B cell (primary cell): ENCODE data around the gene CCDC170. TPM values are rescaled to one million over a fixed set of nuclear protein-coding genes. Genes with fewer than 3 reads are reported as not detected.

Experiments used
- ATAC-seq: fragments of 200-7000 bp; cut with Tn5 transposase; one replicate; pipeline ENCODE4 v1.10.0; 2021; ENCODE audit warnings: low read depth, mild to moderate bottlenecking, moderate number of reproducible peaks, moderate library complexity
- CTCF ChIA-PET: fragments of 350-600 bp; sonication (Branson Sonifier 250); formaldehyde crosslinking; loops from one replicate; lab custom pipeline; 2021; ENCODE audit warnings: antibody characterized with exemption, inconsistent platforms; lab: Charles Lee
- POLR2A ChIA-PET: fragments of 350-600 bp; sonication (Branson Sonifier 250); formaldehyde crosslinking; loops from one replicate; lab custom pipeline; 2021; ENCODE audit warnings: antibody characterized with exemption; lab: Charles Lee
- DNase-seq: peaks from one replicate; pipeline ENCODE4 v3.0.0; 2013
- H2AFZ ChIP-seq: 2 replicates; pipeline ENCODE4 v1.6.1; 2012; ENCODE audit warnings: mild to moderate bottlenecking, low read depth, low read length; ENCODE audit not compliant: insufficient read depth, poor library complexity, severe bottlenecking
- H3K27ac ChIP-seq, 2 donors: 1 replicate in 1 of 2; 2 replicates in 1 of 2; pipeline ENCODE4 v1.5.1; 2012 to 2013; ENCODE audit warnings: low read length in 2 of 2, mild to moderate bottlenecking in 2 of 2, moderate library complexity in 1 of 2
- H3K27me3 ChIP-seq, 4 experiments: fragments of 200-600 bp in 1 of 4; sonication (generic) in 1 of 4; replicated peaks in 1 of 4; 1 replicate in 2 of 4; 2 replicates in 2 of 4; pipeline versions ENCODE4 v1.6.1 to v1.7.0; 2013 to 2016; ENCODE audit warnings: low read length in 3 of 4, mild to moderate bottlenecking in 2 of 4, mixed read lengths in 1 of 4, moderate library complexity in 1 of 4; ENCODE audit not compliant: insufficient read depth in 4 of 4, control insufficient read depth in 3 of 4; ENCODE audit errors: control extremely low read depth in 1 of 4
- H3K36me3 ChIP-seq, 2 experiments: replicated peaks in 1 of 2; 1 replicate in 1 of 2; 2 replicates in 1 of 2; pipeline versions ENCODE4 v1.6.1 to v1.7.1; 2013; ENCODE audit warnings: low read length in 1 of 2; ENCODE audit not compliant: insufficient read depth in 2 of 2, control insufficient read depth in 1 of 2; ENCODE audit errors: control extremely low read depth in 1 of 2, extremely low read depth in 1 of 2
- H3K4me1 ChIP-seq, 2 donors: fragments of 200-600 bp in 1 of 2; sonication (generic) in 1 of 2; 1 replicate in 1 of 2; 2 replicates in 1 of 2; pipeline versions ENCODE4 v1.5.1 to v1.6.1; 2013 to 2017; ENCODE audit warnings: low read length in 2 of 2; ENCODE audit not compliant: control insufficient read depth in 2 of 2, insufficient read depth in 2 of 2
- H3K4me2 ChIP-seq: replicated peaks from 2 replicates; pipeline ENCODE3; 2012; ENCODE audit warnings: mild to moderate bottlenecking, low read depth, low read length; ENCODE audit not compliant: poor library complexity, severe bottlenecking
- H3K4me3 ChIP-seq, 5 experiments: fragments of 200-600 bp in 1 of 5; sonication (generic) in 1 of 5; 1 replicate in 3 of 5; 2 replicates in 2 of 5; pipeline versions ENCODE4 v1.5.1 to v1.7.0; 2011 to 2016; ENCODE audit warnings: low read length in 4 of 5, mild to moderate bottlenecking in 4 of 5, low read depth in 2 of 5, control low read depth in 1 of 5, moderate library complexity in 1 of 5; ENCODE audit not compliant: insufficient read depth in 1 of 5; ENCODE audit errors: control extremely low read depth in 1 of 5, extremely low read depth in 1 of 5
- H3K79me2 ChIP-seq: fragments of 200-600 bp; sonication (generic); one replicate; pipeline ENCODE4 v1.6.0; 2016; ENCODE audit warnings: low read length; ENCODE audit not compliant: control insufficient read depth, insufficient read depth
- H3K9ac ChIP-seq: fragments of 200-600 bp; sonication (generic); 2 replicates; pipeline ENCODE4 v1.6.1; 2017; ENCODE audit warnings: mild to moderate bottlenecking, low read length, moderate library complexity
- H3K9me3 ChIP-seq, 3 donors: one replicate each; pipeline versions ENCODE4 v1.6.1 to v1.7.1; 2013; ENCODE audit warnings: low read length in 2 of 3; ENCODE audit not compliant: control insufficient read depth in 2 of 3, insufficient read depth in 1 of 3; ENCODE audit errors: control extremely low read depth in 1 of 3
- H4K20me1 ChIP-seq: 2 replicates; pipeline ENCODE4 v1.6.0; 2012; ENCODE audit warnings: mild to moderate bottlenecking, low read length; ENCODE audit not compliant: insufficient read depth, control insufficient read depth, poor library complexity, severe bottlenecking
- H3K27ac Mint-ChIP-seq: one replicate; pipeline ENCODE4 v1.8.0; 2021; ENCODE audit warnings: mixed read lengths
- H3K27me3 Mint-ChIP-seq: one replicate; pipeline ENCODE4 v1.8.0; 2021; ENCODE audit warnings: mixed read lengths
- H3K4me1 Mint-ChIP-seq: one replicate; pipeline ENCODE4 v1.8.0; 2021; ENCODE audit warnings: mixed read lengths
- H3K4me3 Mint-ChIP-seq: one replicate; pipeline ENCODE4 v1.8.0; 2021; ENCODE audit warnings: mixed read lengths
- H3K9me3 Mint-ChIP-seq: one replicate; pipeline ENCODE4 v1.8.0; 2022; ENCODE audit warnings: mixed read lengths; ENCODE audit not compliant: insufficient read depth
- CTCF ChIP-seq: fragments of 200-600 bp; IDR thresholded peaks from one replicate; pipeline ENCODE4 v1.8.0; 2022; ENCODE audit warnings: antibody characterized with exemption, mild to moderate bottlenecking
- EZH2 ChIP-seq: IDR thresholded peaks from 2 replicates; pipeline ENCODE4 v1.6.1; 2012; ENCODE audit warnings: borderline replicate concordance, low read depth, mild to moderate bottlenecking, moderate library complexity, low read length; ENCODE audit not compliant: insufficient read depth, poor library complexity, severe bottlenecking
- WGBS: methylation state at CpG from one replicate; pipeline ENCODE4 v1.1.5; 2013; ENCODE audit warnings: missing lambda C conversion rate; ENCODE audit not compliant: insufficient coverage; 5-methylcytosine and 5-hydroxymethylcytosine counted together
- intact Hi-C: fragments of 100-400 bp; cut with micrococcal nuclease; formaldehyde crosslinking; loops from one replicate; pipeline ENCODE4 v1.10.0; 2022
- polyA plus RNA-seq: library from polyadenylated mRNA; depleted of rRNA; stranded (reverse); fragments of >200 nt; gene quantifications from 2 replicates; pipeline ENCODE4 v1.2.3, GENCODE V29; 2012
- total RNA-seq, 2 donors: library from RNA; stranded (reverse); fragments of 120-200 nt in 1 of 2; gene quantifications; 1 replicate in 1 of 2; 2 replicates in 1 of 2; pipeline versions ENCODE4 v1.2.3 to v1.2.4, GENCODE V29; 2013 to 2022

CCDC170 gene
- total and polyA plus RNA-seq, 2 donors (not counting 1 experiment from before 2014, with no cell fraction given) = 0.01 TPM; not detected in 1

GRCh38 chr6:151609146-151609902 lies 115.5 kb downstream of the CCDC170 start:
- H3K36me3 ChIP-seq = no peaks in the 10 kb centered on the region
- H3K9ac ChIP-seq = no peak overlapping the region
- DNase-seq (no peak), ATAC-seq (no peak)
- Mint-ChIP-seq H3K4me3 (no peak overlapping the region), H3K27me3 (peaks cover 27% of the 10 kb centered on the region), H3K4me1 (no peaks in the 10 kb centered on the region), H3K27ac (no peak overlapping the region), H3K9me3 (no peaks in the 10 kb centered on the region)
- H3K27ac ChIP-seq = no peak overlapping the region
- peaks cover 0 to 3% (median 0%) of the 10 kb centered on the region in 3 donors for H3K9me3 ChIP-seq
- ChIA-PET POLR2A (no interaction called here), CTCF (no interaction called here)
- TF ChIP-seq CTCF (no peak), EZH2 (no peak)
- no peaks in the 10 kb centered on the region for H3K4me1 ChIP-seq
- no peak overlapping the region for H3K4me2 ChIP-seq
- H3K27me3 ChIP-seq = no peaks in the 10 kb centered on the region
- H3K4me3 ChIP-seq = no peak overlapping the region
- WGBS = 89% methylated on average over 3 of the region's 4 CpGs
- no peak overlapping the region for H2AFZ ChIP-seq
- H4K20me1 ChIP-seq = no peaks in the 10 kb centered on the region
- H3K79me2 ChIP-seq = no peaks in the 10 kb centered on the region
- intact Hi-C loops = no loop called here

GRCh38 chr6:151610326-151610725 lies 116.5 kb downstream of the CCDC170 start:
- H3K9me3 Mint-ChIP-seq = no peaks in the 10 kb centered on the region
- no peak overlapping the region for H3K27ac Mint-ChIP-seq
- TF ChIP-seq CTCF (no peak), EZH2 (no peak)
- no peak for ATAC-seq
- Histone ChIP-seq H3K9ac (no peak overlapping the region), H3K4me1 (no peaks in the 10 kb centered on the region), H2AFZ (no peak overlapping the region), H3K27ac (no peak overlapping the region), H3K79me2 (no peaks in the 10 kb centered on the region), H3K4me2 (no peak overlapping the region), H3K9me3 (peaks cover 0 to 3% (median 0%) of the 10 kb centered on the region in 3 donors), H3K36me3 (no peaks in the 10 kb centered on the region), H4K20me1 (no peaks in the 10 kb centered on the region), H3K27me3 (no peaks in the 10 kb centered on the region), H3K4me3 (no peak overlapping the region)
- no peak overlapping the region for H3K4me3 Mint-ChIP-seq
- ChIA-PET POLR2A (no interaction called here), CTCF (no interaction called here)
- no CpG with 5 or more reads among the region's 1 CpG for WGBS
- no peaks in the 10 kb centered on the region for H3K4me1 Mint-ChIP-seq
- intact Hi-C loops = no loop called here
- peaks cover 35% of the 10 kb centered on the region for H3K27me3 Mint-ChIP-seq
- no peak for DNase-seq
